AG10803 (cell line): ENCODE measurements around the gene COLEC11.
"Not testable (repeated sequence)": the region's sequence is repeated elsewhere in the genome, so short reads cannot be mapped to it uniquely, and the experiment has no call there.

ENCODE experiments used
- DNase-seq: peaks from one replicate; pipeline ENCODE4 v3.0.0; 2010; ENCODE audit warnings: low read depth
- H3K4me3 ChIP-seq: 2 replicates; pipeline ENCODE4 v1.5.1; 2011; ENCODE audit warnings: mild to moderate bottlenecking, low read length, control low read depth
- TF ChIP-seq, protein P1 (sequence below): conservative IDR thresholded peaks from 2 replicates; pipeline ENCODE4 v1.5.1; 2011; ENCODE audit warnings: mild to moderate bottlenecking, low read length, control low read depth, inconsistent platforms

Gene COLEC11

DNA sequence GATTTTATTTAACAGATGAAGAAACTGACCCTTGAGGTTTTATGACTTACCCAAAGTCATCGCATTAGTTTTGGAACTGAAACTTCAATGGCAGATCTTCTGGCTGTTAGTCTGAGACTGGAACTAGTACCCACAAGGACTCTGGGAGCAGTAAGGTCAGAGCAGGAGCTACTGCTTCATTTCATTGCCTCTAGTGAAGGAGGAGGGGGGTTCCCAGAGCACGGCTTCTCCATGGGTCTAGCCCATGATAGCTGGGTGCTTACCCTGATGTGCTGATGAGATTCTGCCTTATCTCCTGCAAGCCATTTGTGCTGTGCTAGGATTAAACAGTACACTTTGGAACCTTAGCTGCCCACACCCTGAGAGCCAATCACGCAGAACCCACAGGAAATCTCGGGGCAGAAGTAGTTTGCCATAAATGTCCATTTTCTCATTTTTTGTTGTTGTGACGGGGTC lies 31.4 kb upstream of the COLEC11 start:
- TF ChIP-seq, protein P1, sequence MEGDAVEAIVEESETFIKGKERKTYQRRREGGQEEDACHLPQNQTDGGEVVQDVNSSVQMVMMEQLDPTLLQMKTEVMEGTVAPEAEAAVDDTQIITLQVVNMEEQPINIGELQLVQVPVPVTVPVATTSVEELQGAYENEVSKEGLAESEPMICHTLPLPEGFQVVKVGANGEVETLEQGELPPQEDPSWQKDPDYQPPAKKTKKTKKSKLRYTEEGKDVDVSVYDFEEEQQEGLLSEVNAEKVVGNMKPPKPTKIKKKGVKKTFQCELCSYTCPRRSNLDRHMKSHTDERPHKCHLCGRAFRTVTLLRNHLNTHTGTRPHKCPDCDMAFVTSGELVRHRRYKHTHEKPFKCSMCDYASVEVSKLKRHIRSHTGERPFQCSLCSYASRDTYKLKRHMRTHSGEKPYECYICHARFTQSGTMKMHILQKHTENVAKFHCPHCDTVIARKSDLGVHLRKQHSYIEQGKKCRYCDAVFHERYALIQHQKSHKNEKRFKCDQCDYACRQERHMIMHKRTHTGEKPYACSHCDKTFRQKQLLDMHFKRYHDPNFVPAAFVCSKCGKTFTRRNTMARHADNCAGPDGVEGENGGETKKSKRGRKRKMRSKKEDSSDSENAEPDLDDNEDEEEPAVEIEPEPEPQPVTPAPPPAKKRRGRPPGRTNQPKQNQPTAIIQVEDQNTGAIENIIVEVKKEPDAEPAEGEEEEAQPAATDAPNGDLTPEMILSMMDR, result no peak
- H3K4me3 ChIP-seq, result no peak overlapping the region

GRCh38 chr2:3565117-3565516 lies 29.8 kb upstream of the COLEC11 start:
- TF ChIP-seq, protein P1, result no peak
- DNase-seq, result no peak
- no peak overlapping the region for H3K4me3 ChIP-seq

More for the DNA sequence above, 31.4 kb upstream of the COLEC11 start:
- DNase-seq, result no peak

GRCh38 chr2:3566806-3567205 lies 28.1 kb upstream of the COLEC11 start:
- H3K4me3 ChIP-seq, result no peak overlapping the region
- no peak for DNase-seq
- TF ChIP-seq, protein P1, result no peak

- DNase-seq, H3K4me3 ChIP-seq: not testable (repeated sequence)
Observed at GRCh38 chr2:3569656-3570055, 25.3 kb upstream of the COLEC11 start.

GRCh38 chr2:3571284-3571683 lies 23.6 kb upstream of the COLEC11 start:
- no peak overlapping the region for H3K4me3 ChIP-seq
- DNase-seq, result no peak
- TF ChIP-seq, protein P1, result no peak

DNA sequence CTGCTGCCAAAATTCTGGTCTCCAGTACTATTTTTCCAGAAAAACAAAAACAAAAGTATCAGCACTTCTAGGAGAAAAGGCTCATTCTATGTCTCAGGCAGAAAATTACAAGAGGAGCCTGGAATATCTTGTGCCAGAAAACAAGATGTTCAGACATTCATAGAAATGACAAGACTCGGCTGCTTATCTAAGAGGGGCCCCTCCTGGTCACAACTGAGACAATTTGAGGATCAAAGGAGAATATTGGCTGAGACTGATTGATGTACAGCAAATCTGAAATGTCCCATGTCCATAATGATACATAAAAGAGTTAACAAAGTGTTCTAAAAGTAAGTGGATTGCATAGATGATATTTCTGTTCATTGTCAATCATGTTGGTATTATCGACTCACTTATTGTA lies 22.3 kb upstream of the COLEC11 start:
- no peak overlapping the region for H3K4me3 ChIP-seq
- DNase-seq, result no peak
- TF ChIP-seq, protein P1, result no peak

DNA sequence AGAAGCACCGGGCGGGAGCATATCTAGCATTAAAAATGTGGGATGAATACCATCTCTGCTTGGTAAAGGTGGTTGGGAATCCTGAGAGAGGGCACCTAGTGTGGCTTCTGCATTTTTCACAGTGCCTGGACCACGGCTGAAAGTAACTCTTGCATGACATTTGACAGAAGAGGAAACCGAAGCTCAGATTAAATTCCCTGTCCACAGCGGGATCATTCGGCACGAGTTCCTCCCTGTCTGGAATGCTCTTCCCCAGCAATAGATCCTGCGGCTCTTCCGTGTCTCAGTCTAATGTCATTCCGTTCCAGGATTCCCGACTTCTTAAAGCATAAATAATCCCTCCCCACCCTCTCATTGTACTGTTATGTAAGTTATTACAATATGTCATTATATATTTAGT lies 20.8 kb upstream of the COLEC11 start:
- no peak for DNase-seq
- TF ChIP-seq, protein P1, result no peak
- H3K4me3 ChIP-seq, result no peak overlapping the region
